Aorta (tissue), 5 donors: ENCODE results near the gene PRR7. TPM values are rescaled to one million over a fixed set of nuclear protein-coding genes. Genes with fewer than 3 reads are reported as not detected.

Experiments
- ATAC-seq: fragments of 200-7000 bp; cut with Tn5 transposase; one replicate; pipeline ENCODE4 v1.9.1; 2022; ENCODE audit warnings: moderate library complexity; ENCODE audit not compliant: low FRiP score
- DNase-seq, 2 donors: peaks; one replicate each; pipeline ENCODE4 v3.0.0-alpha.2; 2020
- H3K27ac ChIP-seq, 2 donors: one replicate each; pipeline ENCODE4 v1.5.1; 2013; ENCODE audit warnings: low read length in 2 of 2, mild to moderate bottlenecking in 2 of 2, moderate library complexity in 2 of 2, control low read depth in 1 of 2, inconsistent platforms in 1 of 2, low read depth in 1 of 2
- H3K27me3 ChIP-seq, 2 donors: one replicate each; pipeline ENCODE4 v1.6.1; 2013; ENCODE audit warnings: control low read depth in 1 of 2, low read length in 1 of 2, mild to moderate bottlenecking in 1 of 2, moderate library complexity in 1 of 2; ENCODE audit not compliant: insufficient read depth in 2 of 2, control insufficient read depth in 1 of 2
- H3K36me3 ChIP-seq, 2 donors: one replicate each; pipeline ENCODE4 v1.6.1; 2013; ENCODE audit warnings: control low read depth in 1 of 2, low read length in 1 of 2, mild to moderate bottlenecking in 1 of 2; ENCODE audit not compliant: insufficient read depth in 2 of 2, control insufficient read depth in 1 of 2
- H3K4me1 ChIP-seq, 2 donors: one replicate each; pipeline ENCODE4 v1.6.1; 2013; ENCODE audit warnings: low read length in 2 of 2, control low read depth in 1 of 2, mild to moderate bottlenecking in 1 of 2, moderate library complexity in 1 of 2; ENCODE audit not compliant: insufficient read depth in 2 of 2, control insufficient read depth in 1 of 2
- H3K4me3 ChIP-seq, 2 donors: one replicate each; pipeline ENCODE4 v1.5.1; 2013; ENCODE audit warnings: low read length in 2 of 2, control low read depth in 1 of 2, mild to moderate bottlenecking in 1 of 2
- H3K9me3 ChIP-seq: one replicate; pipeline ENCODE4 v1.6.1; 2013; ENCODE audit warnings: mild to moderate bottlenecking, low read length; ENCODE audit not compliant: control insufficient read depth
- WGBS, 2 donors: extraction: QIAGEN DNeasy Blood & Tissue Kit; methylation state at CpG; one replicate each; pipeline ENCODE4 v1.1.7; 2013; 5-methylcytosine and 5-hydroxymethylcytosine counted together
- intact Hi-C, 2 donors: fragments of 100-400 bp; cut with DNase I; formaldehyde crosslinking; loops; one replicate each; pipeline versions ENCODE4 v1.14.2 to v1.15.0; 2022
- polyA plus RNA-seq, 2 donors: library from polyadenylated mRNA; stranded (reverse); fragments of 200-250 nt; gene quantifications; one replicate each; pipeline ENCODE4 v1.2.3, GENCODE V29; 2013
- total RNA-seq, 2 donors: library from RNA; stranded (reverse); fragmentation: NEBNext Ultra II Directional; extraction: Animal tissue kit (Norgen Biotek cat#: 25700); gene quantifications; one replicate each; pipeline ENCODE4 v1.2.1, GENCODE V29; 2021
- donor health status: healthy with polysubstance abuse.
- donor health status: Bipolar disorder and iron deficiency.
- donor health status: DM: no; HTN: no; CAD: no.
- donor health status: DM: no; HTN: no; CAD: no.
- donor health status: DM: yes; HTN: yes; CAD: no.

PRR7 gene
- total and polyA plus RNA-seq, 4 donors, result 0.74 to 2.0 (median 1.9) TPM; not detected in 1

- WGBS, 2 donors, result 81 to 85% methylated on average over 11 of the region's 11 CpGs
- ATAC-seq (no peak), DNase-seq (peak in 1 of 2 donors; percentile 55)
- Histone ChIP-seq H3K36me3 (no peaks in the 10 kb centered on the region), H3K9me3 (no peaks in the 10 kb centered on the region), H3K4me1 (peaks cover 0 to 3% of the 10 kb centered on the region in 2 donors), H3K27me3 (no peaks in the 10 kb centered on the region), H3K4me3 (no peak overlapping the region), H3K27ac (no peak overlapping the region)
- intact Hi-C loops, result loop anchor here in 1 of 2 donors (2.0 kb wide), 2 partner anchors 27 to 69 kb away; partner anchors contain the start of gene PDLIM7
These were observed 18.6 kb upstream of the PRR7 start for GRCh38 chr5:177427919-177428573.

GRCh38 chr5:177428574-177429217, 17.9 kb upstream of the PRR7 start:
- whole genome bisulfite sequencing, 2 donors, result 88 to 89% methylated on average over 10 of the region's 10 CpGs
- Histone ChIP-seq H3K27me3 (no peaks in the 10 kb centered on the region), H3K9me3 (no peaks in the 10 kb centered on the region), H3K4me1 (peaks cover 0 to 3% of the 10 kb centered on the region in 2 donors), H3K4me3 (no peak overlapping the region), H3K27ac (no peak overlapping the region), H3K36me3 (no peaks in the 10 kb centered on the region)
- no peak for DNase-seq
- intact Hi-C loops, result no loop called here
- ATAC-seq, result no peak

DNA sequence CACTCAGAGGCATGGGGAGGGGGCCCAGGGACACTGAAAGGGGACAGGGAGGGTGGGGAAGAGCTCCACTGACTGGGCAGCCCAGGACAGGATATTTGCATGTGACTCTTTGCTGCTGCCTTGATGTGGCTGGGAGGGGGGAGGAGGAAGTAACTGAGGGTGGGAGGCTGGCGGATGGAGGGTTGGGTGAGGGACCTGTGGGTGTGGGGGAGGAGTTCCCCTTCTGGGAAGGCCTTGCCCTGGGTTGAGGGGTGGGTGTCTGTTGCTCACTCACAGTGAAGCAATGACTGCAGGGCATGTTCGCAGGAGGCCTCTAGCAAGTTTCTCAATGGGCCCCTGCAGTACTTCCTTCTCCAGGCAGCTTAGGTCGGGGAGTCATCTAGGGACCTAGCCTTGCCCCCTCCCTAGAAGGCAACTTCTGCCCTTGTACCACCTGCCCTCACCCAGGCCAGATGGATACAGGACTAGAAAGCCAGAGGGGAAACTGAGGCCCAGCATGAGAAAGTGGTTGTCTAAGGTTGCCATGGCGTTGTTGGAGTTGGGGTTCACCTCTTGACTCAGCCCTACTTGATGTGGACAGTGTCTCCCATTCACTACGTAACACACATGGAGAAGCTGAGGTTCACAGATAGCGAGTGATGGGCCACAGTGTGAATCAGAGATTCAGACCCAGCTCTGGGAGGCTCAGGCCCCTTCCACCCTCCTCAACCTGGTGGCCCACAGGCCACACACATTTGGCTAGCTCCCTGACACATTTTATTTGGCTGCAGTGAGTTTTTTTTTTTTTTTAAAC, 17.2 kb upstream of the PRR7 start:
- no peaks in the 10 kb centered on the region for H3K27me3 ChIP-seq
- intact Hi-C loops, result no loop called here
- H3K4me3 ChIP-seq, result no peak overlapping the region
- ATAC-seq (no peak), DNase-seq (peak; percentile 80 to 90)
- H3K27ac ChIP-seq, result no peak overlapping the region
- H3K4me1 ChIP-seq, result peaks cover 0 to 3% of the 10 kb centered on the region in 2 donors
- H3K9me3 ChIP-seq, result no peaks in the 10 kb centered on the region
- H3K36me3 ChIP-seq, result no peaks in the 10 kb centered on the region
- 90 to 91% methylated on average over 6 of the region's 6 CpGs for WGBS, 2 donors

GRCh38 chr5:177430140-177430951, 16.3 kb upstream of the PRR7 start:
- Histone ChIP-seq H3K4me3 (no peak overlapping the region), H3K36me3 (no peaks in the 10 kb centered on the region), H3K27ac (no peak overlapping the region), H3K9me3 (no peaks in the 10 kb centered on the region), H3K27me3 (no peaks in the 10 kb centered on the region), H3K4me1 (peaks cover 0 to 3% of the 10 kb centered on the region in 2 donors)
- peak in 1 of 2 donors; percentile 49 for DNase-seq
- intact Hi-C loops, result no loop called here
- WGBS, 2 donors, result 94 to 95% methylated on average over 26 of the region's 26 CpGs
- no peak for ATAC-seq

DNA sequence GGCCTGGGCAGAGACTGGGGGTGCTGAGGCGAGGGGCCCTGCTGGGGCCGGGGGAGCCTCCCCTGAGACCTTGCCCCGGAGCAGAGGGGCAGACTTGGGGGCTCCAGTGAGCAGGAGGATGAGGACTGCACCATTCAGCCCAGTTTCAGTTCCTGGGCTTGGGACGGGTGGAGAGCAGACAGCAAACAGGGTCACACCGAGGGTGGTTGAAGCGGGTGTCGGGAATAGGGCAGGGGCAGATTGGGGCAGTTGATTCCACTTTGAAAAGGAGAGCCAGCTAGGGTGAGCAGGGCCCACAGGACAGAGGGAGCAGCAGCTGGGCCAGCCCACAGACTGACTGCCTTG, 15.7 kb upstream of the PRR7 start:
- intact Hi-C loops, result no loop called here
- Histone ChIP-seq H3K4me1 (peaks cover 0 to 3% of the 10 kb centered on the region in 2 donors), H3K4me3 (no peak overlapping the region), H3K27me3 (no peaks in the 10 kb centered on the region), H3K27ac (no peak overlapping the region), H3K9me3 (no peaks in the 10 kb centered on the region), H3K36me3 (no peaks in the 10 kb centered on the region)
- WGBS, 2 donors, result 92 to 99% methylated on average over 7 of the region's 7 CpGs
- DNase-seq (no peak), ATAC-seq (no peak)

DNA sequence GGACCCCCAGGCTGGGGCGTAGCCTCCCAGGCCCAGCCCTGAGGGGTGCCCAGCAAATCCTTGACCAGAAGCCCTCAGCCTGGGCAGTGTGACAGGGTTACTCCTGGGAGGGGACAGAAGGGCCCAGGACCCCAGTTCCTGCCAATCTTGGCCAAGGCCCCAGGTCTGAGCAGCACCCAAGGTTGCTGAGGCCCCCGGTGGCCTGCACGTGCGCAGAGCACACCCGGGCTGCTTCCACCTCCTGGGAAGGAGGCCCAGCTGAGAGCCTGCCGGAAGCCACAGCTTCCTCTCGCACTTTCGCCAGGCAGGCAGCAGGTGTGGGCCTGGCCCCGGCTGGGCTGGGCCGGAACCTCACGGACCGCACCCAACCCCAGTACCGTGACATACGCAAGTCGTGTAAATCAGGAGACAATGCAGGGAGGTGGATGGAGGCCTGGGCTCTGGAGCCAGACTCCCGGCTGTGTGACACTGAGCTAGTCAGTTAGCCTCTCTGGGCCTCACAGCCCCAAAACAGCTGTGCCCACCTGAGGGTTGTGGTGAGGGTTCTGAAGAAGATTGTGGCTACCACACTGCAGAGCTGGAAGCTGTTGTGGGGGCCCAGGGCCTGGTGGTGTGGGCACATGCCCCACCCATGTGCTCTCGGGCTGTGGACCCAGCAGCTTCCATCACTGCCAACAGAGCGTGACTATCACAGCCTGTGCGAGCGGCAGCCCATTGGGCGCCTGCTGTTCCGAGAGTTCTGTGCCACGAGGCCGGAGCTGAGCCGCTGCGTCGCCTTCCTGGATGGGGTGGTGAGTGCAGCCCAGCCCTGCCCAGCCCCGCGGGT, 15.1 kb upstream of the PRR7 start:
- ATAC-seq, result no peak
- H3K27ac ChIP-seq, result no peak overlapping the region
- peak; percentile 60 to 77 for DNase-seq

GRCh38 chr5:177432143-177432838, 14.3 kb upstream of the PRR7 start:
- H3K27ac ChIP-seq, result no peak overlapping the region
- H3K9me3 ChIP-seq, result no peaks in the 10 kb centered on the region
- peak; percentile 52 to 76 for DNase-seq
- 39 to 42% methylated on average over 17 to 18 of the region's 18 CpGs for WGBS, 2 donors
- H3K36me3 ChIP-seq, result no peaks in the 10 kb centered on the region
- no peaks in the 10 kb centered on the region for H3K27me3 ChIP-seq
- no peak for ATAC-seq
- no peak overlapping the region for H3K4me3 ChIP-seq
- H3K4me1 ChIP-seq, result peaks cover 0 to 3% of the 10 kb centered on the region in 2 donors
- intact Hi-C loops, result no loop called here

More for the DNA sequence above, 15.1 kb upstream of the PRR7 start:
- Histone ChIP-seq H3K9me3 (no peaks in the 10 kb centered on the region), H3K4me1 (peaks cover 0 to 3% of the 10 kb centered on the region in 2 donors), H3K4me3 (no peak overlapping the region), H3K36me3 (no peaks in the 10 kb centered on the region), H3K27me3 (no peaks in the 10 kb centered on the region)
- 82 to 88% methylated on average over 28 to 29 of the region's 29 CpGs for WGBS, 2 donors
- intact Hi-C loops, result no loop called here
